Activated naive CD4-positive, alpha-beta T cell treated with anti-CD3 and anti-CD28 coated beads, Interleukin-2, amount 50 U/mL, for 24 hours (primary cell): ENCODE data around the gene SPPL3.
A peak's percentile ranks its signal among the peaks of the same experiment; 100 is the strongest.

Experiments
- H3K27ac Mint-ChIP-seq: one replicate; pipeline ENCODE4 v1.8.0; 2021; ENCODE audit warnings: mild to moderate bottlenecking, mixed read lengths
- H3K27me3 Mint-ChIP-seq: one replicate; pipeline ENCODE4 v1.8.0; 2021; ENCODE audit warnings: mixed read lengths
- H3K36me3 Mint-ChIP-seq: one replicate; pipeline ENCODE4 v1.8.0; 2021; ENCODE audit warnings: mixed read lengths
- H3K4me1 Mint-ChIP-seq: one replicate; pipeline ENCODE4 v1.8.0; 2021; ENCODE audit warnings: mixed read lengths
- H3K4me3 Mint-ChIP-seq: one replicate; pipeline ENCODE4 v1.8.0; 2021; ENCODE audit warnings: mild to moderate bottlenecking, mixed read lengths
- H3K9me3 Mint-ChIP-seq: one replicate; pipeline ENCODE4 v1.8.0; 2021; ENCODE audit warnings: mixed read lengths

The SPPL3 gene

DNA sequence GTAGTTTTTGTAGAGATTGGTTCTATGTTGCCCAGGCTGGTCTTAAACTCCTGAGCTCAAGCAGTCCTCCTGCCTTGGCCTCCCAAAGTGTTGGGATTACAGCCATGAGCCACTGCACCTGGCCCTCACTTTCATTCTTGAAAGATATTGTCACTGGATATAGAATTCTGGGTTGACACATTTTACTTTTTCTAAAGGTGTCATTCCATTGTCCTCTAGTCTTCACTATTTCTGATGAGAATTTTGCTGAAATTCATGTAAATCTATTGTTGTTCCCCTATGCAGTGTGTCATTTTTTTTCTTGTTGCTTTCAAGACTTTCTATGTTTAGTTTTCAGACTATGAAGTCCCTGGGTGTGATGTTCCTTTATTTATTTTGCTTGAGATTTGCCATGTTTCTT lies 149.4 kb downstream of the SPPL3 start:
- H3K36me3 Mint-ChIP-seq = no peaks in the 10 kb centered on the region
- H3K4me3 Mint-ChIP-seq = no peak overlapping the region
- H3K27ac Mint-ChIP-seq = no peak overlapping the region
- H3K9me3 Mint-ChIP-seq = no peaks in the 10 kb centered on the region
- H3K27me3 Mint-ChIP-seq = no peaks in the 10 kb centered on the region
- H3K4me1 Mint-ChIP-seq = peaks cover 4% of the 10 kb centered on the region

DNA sequence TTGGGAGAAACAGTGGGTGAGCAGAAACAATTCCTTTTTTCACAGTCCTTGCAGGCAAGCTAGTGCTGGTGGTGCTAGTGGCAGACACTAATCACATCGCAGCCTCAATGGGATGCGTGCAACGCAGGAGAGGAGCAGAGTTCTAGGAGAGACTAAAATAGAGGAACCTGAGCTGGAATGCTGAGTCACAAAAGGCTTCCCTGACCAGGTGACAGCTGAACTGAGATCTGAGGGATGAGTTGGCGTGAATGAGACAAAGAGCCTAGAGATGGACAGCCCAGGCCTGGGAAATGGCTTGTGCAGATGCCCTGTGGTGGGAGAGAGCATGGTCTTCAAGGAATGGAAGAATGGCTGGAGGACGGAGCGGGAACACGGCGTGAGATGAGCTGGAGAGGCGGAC lies 152.8 kb downstream of the SPPL3 start:
- H3K27me3 Mint-ChIP-seq = no peaks in the 10 kb centered on the region
- H3K4me3 Mint-ChIP-seq = no peak overlapping the region
- no peaks in the 10 kb centered on the region for H3K4me1 Mint-ChIP-seq
- H3K36me3 Mint-ChIP-seq = no peaks in the 10 kb centered on the region
- H3K9me3 Mint-ChIP-seq = no peaks in the 10 kb centered on the region
- no peak overlapping the region for H3K27ac Mint-ChIP-seq

DNA sequence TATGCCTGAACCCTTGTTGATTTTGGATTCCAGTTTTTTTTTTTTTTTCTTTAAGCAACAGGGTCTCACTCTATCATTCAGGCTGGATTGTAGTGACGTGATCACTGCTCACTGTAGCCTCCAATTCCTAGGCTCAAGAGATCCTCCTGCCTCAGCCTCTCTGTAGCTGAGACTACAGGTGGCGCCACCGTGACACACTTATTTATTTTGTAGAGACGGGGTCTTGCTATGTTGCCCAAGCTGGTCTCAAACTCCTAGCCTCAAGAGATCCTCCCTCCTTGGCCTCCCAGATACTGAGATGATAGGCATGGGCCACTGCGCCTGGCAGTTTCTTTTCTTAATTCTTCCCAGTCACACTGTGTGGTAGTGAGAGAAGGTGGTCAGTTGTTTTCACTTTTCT lies 153.4 kb downstream of the SPPL3 start:
- no peaks in the 10 kb centered on the region for H3K9me3 Mint-ChIP-seq
- H3K27me3 Mint-ChIP-seq = no peaks in the 10 kb centered on the region
- no peaks in the 10 kb centered on the region for H3K36me3 Mint-ChIP-seq
- H3K27ac Mint-ChIP-seq = no peak overlapping the region
- no peak overlapping the region for H3K4me3 Mint-ChIP-seq
- no peaks in the 10 kb centered on the region for H3K4me1 Mint-ChIP-seq

DNA sequence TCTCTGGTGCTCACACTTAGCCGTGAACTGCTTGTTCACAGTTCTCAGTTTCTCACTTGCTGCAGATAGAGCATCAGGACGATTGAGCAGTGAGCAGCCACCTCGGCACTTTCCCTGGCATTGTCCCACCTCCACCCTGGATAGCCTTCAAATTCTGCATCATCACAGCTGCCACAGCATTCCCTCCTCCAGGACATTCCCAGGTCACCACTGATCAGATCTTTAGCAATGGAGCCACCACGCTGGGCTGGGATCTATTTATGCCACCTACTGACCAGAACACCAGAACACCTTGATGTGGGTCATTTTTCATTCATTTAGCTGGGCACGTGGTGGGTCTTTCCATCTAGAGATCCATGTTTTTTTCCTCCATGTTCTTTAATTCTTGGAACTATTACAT lies 154.9 kb downstream of the SPPL3 start:
- no peak overlapping the region for H3K4me3 Mint-ChIP-seq
- peak overlapping the region; percentile 83 for H3K27ac Mint-ChIP-seq
- no peaks in the 10 kb centered on the region for H3K27me3 Mint-ChIP-seq
- no peaks in the 10 kb centered on the region for H3K9me3 Mint-ChIP-seq
- H3K4me1 Mint-ChIP-seq = no peaks in the 10 kb centered on the region
- H3K36me3 Mint-ChIP-seq = no peaks in the 10 kb centered on the region

DNA sequence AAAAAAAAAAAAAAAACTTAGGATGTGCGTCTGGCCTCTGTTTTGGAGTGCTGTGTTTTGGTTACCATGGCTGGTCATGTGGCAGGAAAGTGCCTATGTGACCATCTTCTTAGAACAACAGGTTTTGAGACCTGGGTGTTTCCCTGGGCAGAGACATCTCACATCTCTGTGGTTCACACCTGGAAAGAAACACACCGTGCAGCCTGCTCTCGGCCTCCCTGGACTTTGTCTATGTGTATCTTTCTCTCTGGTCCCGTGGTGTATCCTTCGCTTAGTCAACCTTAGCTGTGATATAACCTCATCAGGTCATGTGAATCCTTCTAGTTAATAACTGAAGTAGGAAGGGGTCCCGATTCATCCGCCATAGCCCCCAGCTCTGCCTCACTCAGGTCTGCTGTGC lies 155.9 kb downstream of the SPPL3 start:
- no peak overlapping the region for H3K27ac Mint-ChIP-seq
- no peaks in the 10 kb centered on the region for H3K9me3 Mint-ChIP-seq
- no peaks in the 10 kb centered on the region for H3K4me1 Mint-ChIP-seq
- no peaks in the 10 kb centered on the region for H3K27me3 Mint-ChIP-seq
- no peak overlapping the region for H3K4me3 Mint-ChIP-seq
- no peaks in the 10 kb centered on the region for H3K36me3 Mint-ChIP-seq

DNA sequence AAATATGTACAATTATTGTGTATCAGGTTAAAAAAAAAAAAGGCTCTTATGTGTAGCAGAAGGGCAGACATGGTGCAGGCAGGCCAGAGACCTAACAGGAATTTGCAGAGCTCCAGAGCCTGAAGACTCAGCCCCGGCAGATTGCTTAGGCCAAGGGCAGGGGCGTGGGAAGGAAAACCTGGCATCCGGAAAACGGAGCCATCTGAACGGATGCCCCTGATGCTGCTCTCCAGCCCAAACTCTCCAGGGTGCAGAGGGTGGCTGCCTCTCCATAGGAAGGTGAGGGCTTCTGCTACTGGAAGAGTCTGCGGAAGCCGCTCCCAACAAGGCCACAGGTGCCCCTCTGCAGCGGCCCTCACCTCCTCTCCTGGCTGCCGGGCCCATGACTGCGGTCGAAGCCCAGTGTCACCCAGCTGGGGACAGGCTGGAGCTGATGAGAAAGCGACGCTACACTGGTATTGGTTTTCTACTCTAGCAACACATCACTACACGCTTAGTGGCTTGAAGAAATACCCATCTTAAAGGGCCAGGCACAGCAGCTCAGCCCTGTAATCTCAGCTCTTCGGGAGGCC lies 159.2 kb downstream of the SPPL3 start:
- H3K4me1 Mint-ChIP-seq = no peaks in the 10 kb centered on the region

DNA sequence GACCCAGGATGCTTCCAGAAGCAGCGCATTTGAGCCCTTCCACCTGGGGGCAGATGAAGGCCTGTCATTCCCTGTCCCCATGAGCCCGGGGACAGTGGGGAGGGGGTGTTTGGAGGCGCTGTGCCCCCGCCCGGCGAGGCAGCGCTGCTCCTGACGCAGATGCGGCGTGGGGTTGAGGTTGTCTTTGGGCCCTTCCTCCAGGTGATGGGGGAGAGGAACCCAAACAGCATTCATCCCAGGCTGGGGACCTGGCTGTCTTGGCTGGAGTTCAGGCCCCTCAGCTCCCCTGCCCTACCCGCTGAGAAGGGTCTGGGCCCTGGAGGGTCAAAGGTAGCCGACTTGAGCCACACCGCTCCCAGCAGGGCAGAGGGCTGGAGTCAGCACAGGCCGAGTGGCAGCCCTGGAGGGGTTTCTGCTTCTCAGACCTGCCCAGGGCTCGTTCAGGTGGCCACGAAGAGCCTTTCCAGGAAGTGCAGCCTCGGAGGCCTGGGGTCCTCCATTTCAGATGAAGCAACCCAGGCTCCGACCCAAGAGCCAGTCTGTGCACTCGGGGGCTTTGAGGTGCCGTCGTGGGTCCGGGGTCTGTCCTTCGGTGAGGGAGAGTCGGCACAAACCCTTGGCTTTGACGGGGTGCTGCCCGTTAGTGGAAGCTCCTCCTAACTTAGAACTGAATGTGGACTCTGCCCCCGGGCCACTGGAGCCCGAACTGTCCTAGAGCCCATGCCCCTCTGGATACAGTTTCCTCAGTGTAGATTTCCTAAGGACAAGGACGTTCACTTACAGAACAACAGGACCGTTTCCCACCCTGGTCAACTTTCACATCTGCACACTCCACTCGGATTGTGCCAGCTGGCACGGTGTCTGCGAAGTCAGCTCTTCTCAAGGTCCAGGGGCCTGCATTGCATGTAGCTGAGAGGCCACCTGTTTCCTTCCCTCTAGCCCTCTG lies 162.4 kb downstream of the SPPL3 start:
- no peaks in the 10 kb centered on the region for H3K4me1 Mint-ChIP-seq
- no peaks in the 10 kb centered on the region for H3K9me3 Mint-ChIP-seq
- H3K36me3 Mint-ChIP-seq = no peaks in the 10 kb centered on the region
- H3K27ac Mint-ChIP-seq = no peak overlapping the region
- no peaks in the 10 kb centered on the region for H3K27me3 Mint-ChIP-seq
- no peak overlapping the region for H3K4me3 Mint-ChIP-seq

More for the DNA sequence above, 159.2 kb downstream of the SPPL3 start:
- Mint-ChIP-seq H3K9me3 (no peaks in the 10 kb centered on the region), H3K4me3 (no peak overlapping the region), H3K27ac (no peak overlapping the region), H3K27me3 (no peaks in the 10 kb centered on the region), H3K36me3 (no peaks in the 10 kb centered on the region)

DNA sequence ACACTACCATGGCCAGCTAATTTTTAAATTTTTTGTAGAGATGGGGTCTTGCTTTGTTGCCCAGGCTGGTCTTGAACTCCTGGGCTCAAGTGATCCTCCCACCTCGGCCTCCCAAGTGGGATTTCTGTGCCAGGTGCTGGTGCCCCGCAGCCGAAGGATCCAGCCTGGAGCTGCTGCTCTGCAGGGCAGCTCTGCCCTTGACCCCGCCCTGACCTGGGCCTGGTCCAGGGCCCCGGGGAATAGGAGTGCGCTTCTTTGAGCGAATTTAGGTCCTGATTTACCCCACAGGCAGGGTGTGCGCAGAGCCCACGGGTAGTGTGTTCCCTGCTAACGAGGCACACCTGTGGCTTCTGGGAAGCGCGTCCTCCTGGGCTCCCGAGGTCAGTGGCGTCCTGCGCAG lies 163.3 kb downstream of the SPPL3 start:
- H3K4me3 Mint-ChIP-seq = no peak overlapping the region
- no peaks in the 10 kb centered on the region for H3K27me3 Mint-ChIP-seq
- no peaks in the 10 kb centered on the region for H3K36me3 Mint-ChIP-seq
- no peaks in the 10 kb centered on the region for H3K9me3 Mint-ChIP-seq
- H3K27ac Mint-ChIP-seq = no peak overlapping the region
- no peaks in the 10 kb centered on the region for H3K4me1 Mint-ChIP-seq

DNA sequence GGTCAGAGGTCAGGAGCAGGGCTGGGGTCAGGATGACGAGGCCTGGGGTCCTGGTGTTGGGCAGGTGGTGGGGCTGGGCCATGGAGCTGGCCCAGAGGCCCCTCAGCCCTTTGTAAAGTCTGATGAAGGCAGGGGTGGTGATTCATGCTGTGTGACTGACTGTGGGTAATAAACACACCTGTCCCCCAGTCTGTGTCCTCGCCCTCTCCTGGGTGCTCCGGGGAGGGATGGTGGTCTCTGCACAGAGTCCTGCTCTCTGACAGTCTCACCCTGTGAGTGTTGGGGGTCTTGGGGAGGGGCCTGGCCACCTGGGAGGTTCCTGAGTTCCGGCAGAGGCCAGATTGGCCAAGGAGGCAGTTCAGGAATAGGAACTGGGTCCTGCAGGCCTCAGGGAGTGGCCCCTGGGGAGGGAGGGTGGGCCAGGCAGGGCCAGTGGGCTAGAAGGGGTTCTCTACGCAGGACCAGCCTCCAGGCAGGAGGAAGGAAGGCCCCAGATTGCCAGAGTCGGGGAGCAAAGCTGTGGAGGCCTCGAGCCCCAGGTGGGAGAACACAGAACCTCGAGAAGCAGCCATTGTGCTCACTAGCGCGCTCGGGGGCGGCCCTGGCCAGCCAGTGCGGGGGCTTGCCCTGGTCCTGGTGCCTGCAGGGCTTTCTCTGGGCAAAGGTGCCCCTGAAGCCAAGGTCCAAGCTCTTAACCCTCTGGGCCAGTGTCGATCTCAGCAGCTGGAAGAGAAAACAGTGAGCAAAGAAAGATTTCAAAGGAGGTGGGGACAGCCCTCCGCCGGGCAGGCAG lies 164.1 kb downstream of the SPPL3 start:
- Mint-ChIP-seq H3K27ac (no peak overlapping the region), H3K27me3 (no peaks in the 10 kb centered on the region), H3K4me1 (no peaks in the 10 kb centered on the region), H3K9me3 (no peaks in the 10 kb centered on the region), H3K4me3 (no peak overlapping the region), H3K36me3 (no peaks in the 10 kb centered on the region)

DNA sequence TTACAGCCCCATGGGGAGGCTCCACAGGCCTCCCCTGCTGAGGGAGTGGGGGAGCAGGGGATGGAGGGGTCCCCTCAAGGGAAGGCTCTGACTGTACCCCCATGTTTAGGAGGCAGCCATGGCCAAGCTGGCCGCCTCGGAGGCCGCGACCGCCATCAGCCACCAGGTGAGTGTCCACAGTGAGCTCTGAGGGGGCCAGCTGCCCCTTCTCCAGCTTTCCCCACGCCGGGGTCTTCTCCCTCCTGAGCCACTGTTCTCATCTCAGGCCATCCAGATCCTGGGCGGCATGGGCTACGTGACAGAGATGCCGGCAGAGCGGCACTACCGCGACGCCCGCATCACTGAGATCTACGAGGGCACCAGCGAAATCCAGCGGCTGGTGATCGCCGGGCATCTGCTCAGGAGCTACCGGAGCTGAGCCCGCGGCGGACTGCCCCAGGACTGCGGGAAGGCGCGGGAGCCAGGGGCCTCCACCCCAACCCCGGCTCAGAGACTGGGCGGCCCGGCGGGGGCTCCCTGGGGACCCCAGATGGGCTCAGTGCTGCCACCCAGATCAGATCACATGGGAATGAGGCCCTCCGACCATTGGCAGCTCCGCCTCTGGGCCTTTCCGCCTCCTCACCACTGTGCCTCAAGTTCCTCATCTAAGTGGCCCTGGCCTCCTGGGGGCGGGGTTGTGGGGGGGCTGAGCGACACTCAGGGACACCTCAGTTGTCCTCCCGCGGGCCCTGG lies 165.0 kb downstream of the SPPL3 start:
- Mint-ChIP-seq H3K4me3 (no peak overlapping the region), H3K27me3 (no peaks in the 10 kb centered on the region), H3K27ac (no peak overlapping the region), H3K36me3 (no peaks in the 10 kb centered on the region), H3K4me1 (no peaks in the 10 kb centered on the region), H3K9me3 (no peaks in the 10 kb centered on the region)

DNA sequence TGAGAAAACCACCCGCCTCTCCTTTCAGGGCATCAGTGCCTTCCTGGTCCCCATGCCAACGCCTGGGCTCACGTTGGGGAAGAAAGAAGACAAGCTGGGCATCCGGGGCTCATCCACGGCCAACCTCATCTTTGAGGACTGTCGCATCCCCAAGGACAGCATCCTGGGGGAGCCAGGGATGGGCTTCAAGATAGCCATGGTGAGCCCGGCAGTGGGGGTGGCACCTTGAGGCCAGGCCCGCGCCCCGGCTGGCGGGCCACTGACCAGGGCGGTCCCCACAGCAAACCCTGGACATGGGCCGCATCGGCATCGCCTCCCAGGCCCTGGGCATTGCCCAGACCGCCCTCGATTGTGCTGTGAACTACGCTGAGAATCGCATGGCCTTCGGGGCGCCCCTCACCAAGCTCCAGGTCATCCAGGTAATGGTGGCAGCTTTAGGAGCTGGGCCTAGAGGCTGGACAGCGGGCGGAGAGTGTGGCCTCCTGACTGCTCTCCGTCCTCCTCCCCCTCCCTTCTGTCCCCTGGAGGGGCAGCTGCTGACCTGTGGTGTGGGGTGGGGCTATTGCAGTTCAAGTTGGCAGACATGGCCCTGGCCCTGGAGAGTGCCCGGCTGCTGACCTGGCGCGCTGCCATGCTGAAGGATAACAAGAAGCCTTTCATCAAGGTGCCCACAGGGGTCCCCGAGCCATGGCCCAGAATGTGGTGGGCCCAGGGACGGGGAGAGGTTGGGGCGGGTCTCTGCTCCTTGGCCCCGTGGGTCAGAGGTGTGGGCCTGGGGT lies 165.7 kb downstream of the SPPL3 start:
- no peaks in the 10 kb centered on the region for H3K9me3 Mint-ChIP-seq
- H3K27me3 Mint-ChIP-seq = no peaks in the 10 kb centered on the region
- peaks cover 1% of the 10 kb centered on the region for H3K36me3 Mint-ChIP-seq
- H3K4me3 Mint-ChIP-seq = no peak overlapping the region
- H3K27ac Mint-ChIP-seq = no peak overlapping the region
- H3K4me1 Mint-ChIP-seq = no peaks in the 10 kb centered on the region

DNA sequence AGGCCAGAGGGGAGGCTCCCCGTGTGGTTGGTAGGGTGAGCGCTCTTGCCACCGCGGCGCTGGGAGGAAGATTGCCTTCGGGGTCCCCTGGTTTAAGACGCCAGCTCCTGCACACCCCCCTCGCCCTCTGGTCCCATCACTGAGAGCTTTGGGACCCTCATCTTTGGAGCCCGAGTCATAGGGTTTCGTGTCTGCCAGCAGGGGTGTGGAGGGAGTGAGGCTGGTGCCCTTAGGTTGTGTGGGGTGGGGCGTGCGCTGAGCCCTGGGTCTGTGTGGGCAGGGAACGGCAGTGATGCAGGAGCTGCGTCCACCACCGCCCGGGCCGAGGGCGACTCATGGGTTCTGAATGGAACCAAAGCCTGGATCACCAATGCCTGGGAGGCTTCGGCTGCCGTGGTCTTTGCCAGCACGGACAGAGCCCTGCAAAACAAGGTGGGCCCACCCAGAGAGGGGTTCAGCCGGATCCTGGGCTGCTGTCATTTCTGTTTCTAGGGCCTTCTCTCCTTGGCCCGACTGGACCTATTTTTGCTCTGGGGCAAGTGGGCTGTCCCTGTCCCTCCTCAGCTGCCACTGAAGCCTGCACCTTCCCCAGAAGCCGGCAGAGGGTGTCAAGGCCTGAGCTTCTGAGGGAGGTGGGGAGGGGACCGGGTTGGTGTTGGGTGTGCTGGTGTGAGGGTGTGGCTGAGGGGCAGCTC lies 166.5 kb downstream of the SPPL3 start:
- Mint-ChIP-seq H3K9me3 (no peaks in the 10 kb centered on the region), H3K4me3 (no peak overlapping the region), H3K36me3 (peaks cover 1% of the 10 kb centered on the region), H3K27ac (no peak overlapping the region), H3K4me1 (no peaks in the 10 kb centered on the region), H3K27me3 (no peaks in the 10 kb centered on the region)

DNA sequence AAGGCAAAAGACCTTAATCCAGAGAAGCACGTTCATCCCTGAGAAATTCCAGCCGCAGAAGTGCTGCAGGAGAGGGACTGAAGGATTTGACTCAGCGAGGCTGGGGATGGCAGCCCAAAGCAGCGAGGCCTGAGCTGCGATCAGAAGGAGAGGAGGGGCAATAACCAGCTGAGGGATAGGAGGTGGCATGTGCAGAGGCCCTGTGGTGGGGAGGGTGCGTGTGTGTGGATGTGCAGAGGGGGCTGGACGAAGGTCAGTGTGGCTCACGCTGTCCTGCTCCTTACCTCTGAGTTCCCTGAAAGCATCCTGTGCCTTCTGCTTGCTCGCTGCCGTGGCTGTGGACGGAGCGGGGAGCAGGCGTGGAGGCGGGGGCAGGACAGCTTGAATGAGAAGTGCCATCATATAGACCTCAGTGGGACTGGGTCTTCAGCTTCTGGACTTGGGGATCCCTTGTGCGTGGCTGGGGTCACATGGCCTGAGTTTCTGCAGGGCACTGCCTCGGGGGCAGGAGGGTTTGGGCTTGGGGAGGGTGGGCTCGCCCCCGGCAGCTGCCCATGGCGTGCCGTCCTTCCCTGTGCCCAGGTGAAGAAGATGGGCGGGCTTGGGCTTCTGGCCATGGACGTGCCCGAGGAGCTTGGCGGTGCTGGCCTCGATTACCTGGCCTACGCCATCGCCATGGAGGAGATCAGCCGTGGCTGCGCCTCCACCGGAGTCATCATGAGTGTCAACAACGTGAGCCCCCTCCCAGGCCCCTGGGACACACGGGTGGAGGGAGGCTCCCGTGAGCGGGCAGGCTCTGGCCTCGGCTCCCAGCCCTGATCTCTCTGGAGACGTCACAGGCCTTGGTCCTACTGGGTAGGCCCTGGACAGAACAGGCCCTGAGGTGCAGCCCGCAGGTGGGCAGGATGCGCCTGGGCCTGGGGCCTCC lies 167.5 kb downstream of the SPPL3 start:
- no peaks in the 10 kb centered on the region for H3K4me1 Mint-ChIP-seq
- peaks cover 1% of the 10 kb centered on the region for H3K36me3 Mint-ChIP-seq
- no peaks in the 10 kb centered on the region for H3K9me3 Mint-ChIP-seq
- H3K27ac Mint-ChIP-seq = no peak overlapping the region
- H3K4me3 Mint-ChIP-seq = no peak overlapping the region
- no peaks in the 10 kb centered on the region for H3K27me3 Mint-ChIP-seq
